Fibroblast of skin of left biceps (primary cell): ENCODE data around the gene PPM1M.

Experiments
- DNase-seq, 2 experiments: peaks; one replicate each; pipeline ENCODE4 v3.0.0-alpha.2; 2013; ENCODE audit warnings: low read depth in 2 of 2

PPM1M gene

DNA sequence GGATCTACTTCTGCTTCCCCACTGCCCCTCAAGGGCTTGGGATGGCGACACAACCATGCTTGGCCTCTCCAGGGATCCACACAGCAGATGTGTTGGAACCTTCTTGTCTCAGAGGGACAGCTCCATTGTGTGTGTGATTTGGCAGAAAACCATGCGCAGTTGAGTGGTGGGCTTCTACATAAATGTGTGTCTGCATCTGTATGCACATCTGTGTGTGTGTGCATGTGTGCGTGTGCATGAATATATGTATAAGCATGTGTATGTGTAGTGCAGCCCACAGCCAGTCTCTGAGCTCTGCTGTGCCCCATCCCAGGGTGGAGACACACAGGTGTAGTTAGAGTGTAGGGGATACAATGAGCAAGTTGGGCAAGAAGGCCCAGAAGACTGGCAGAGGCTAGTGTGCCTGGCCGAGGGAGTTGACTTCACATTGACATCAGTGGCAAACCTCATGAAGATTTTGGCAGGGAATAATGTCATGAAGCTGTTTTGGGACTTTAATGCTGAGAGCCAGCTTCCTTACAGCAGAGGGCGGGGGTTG, 50.2 kb downstream of the PPM1M start:
- DNase-seq, result no peak

DNA sequence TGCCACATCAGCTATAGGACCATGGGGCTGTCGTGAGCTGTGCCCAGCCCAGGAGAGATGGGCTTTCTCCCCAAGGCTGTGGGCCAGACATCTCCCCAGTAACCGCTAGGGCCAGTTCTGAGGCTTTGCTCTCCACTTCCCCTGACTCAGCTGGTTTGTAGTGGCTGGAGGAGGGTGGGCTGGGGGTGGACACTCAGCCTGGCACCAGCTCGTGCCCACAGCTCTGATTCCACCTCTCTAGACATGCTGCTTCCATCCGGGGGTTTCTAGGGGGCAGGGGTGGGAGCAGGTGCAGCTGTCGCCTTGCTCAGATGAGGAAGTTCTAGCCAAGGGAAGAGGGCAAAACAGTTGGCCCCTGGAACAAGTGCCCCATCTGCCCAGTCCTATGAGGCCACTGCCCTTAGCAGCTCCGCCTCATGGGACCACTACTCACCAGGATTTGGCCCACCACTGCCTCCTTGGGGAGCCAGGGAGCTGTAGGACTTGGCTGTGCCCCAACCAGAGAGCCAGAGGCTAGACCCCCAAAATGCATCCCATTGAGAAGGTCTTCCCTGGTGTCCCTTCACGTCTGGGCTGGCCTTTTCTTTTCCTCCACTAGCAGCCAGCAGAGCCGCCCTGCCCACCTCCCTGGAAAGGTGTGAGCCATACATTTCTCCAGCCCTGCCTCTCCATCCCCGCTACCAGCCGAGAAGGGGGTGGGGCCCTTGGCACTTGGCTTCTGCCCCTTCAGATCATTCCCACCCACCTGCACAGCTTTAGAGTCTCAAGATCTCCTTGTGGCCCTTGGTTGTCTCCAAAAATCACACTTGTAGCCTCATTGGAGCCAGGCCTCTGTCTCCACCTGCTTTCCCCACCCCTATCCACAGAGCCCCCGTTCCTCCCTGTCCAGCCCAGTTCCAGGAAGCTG, 51.9 kb downstream of the PPM1M start:
- DNase-seq, result no peak

DNA sequence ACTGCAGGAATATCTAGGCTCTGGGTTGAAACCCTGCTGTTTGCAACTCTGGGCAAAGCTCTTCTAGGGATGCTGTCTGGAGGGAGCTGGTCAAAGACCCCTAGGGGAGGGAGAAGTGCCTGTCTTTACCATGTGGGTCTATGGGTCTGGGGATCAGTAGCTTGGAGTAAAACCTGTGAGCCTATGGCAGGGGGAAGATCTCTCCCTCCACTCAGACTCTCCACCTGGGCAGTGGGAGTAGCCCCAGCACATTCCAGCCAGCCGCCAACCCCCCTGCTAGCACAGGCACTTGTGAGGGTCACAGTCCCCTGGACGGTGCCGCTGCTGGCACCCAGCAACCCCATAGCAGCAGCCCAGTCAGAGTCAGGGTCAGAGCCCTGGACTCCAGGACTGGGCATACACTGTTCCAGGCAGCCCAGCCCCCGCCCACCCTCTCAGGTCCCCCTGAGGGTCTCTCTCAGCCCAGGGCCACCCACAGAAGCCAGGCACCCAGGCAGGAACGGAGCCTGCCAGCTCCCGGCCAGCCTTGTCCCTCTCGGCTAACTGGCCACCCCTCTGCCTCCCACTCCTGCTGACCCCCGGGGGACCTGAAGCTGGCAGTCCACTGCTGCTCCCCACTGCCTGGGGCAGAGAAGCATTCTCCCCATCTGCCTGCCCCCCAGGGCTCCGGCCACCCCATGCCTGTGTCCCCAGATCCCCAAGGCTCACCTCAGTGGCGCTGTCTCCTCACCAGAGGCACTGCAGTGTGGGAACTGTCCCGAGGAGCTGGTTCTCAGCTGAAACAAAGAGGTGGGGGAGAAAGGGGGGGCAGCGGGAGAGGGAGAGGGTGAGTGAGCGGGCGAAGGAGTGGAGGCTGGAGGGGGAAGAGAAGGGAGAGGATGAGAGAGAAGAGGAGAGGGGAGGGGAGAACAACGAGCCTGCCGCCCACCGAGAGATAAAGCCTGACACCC, 52.9 kb downstream of the PPM1M start:
- DNase-seq, result no peak

DNA sequence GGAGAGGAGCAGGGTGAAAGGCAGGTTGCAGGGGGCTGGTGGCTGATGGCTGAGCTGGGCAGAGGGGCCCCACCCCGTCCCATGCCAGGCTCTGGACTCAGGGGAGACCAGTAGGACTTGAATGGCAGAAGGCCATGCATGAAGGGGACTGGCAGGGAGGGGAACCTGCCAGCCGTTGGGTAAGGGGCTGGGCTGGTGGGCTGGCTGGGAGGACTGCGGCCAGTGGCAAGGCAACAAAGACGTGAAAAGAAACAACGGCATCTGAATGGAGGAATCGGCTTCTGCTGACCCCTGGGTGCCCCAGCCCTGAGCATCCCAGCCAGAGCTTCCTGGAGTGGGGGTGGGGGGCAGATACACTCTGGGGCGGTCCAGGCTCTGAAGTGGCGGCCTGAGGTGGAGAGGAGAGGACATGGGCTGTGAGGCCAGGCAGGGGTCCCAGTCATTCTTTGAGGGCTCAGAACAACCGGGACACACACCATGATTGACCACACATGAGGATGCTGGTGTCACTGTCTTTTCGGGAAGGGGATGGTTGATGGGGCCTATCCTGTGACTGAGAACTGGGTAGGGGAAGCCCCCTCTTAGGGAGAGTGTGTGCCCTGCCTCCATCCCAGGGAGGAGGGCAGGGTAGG, 53.8 kb downstream of the PPM1M start:
- DNase-seq, result no peak
